ENCODE data around the gene BRIP1. TPM values are rescaled to one million over a fixed set of nuclear protein-coding genes. Genes with fewer than 3 reads are reported as not detected.

BRIP1 gene
- total RNA-seq = 10 to 100 TPM in 1 of 2 donors, 1 to 10 TPM in 1; 7.5 to 10.6 TPM
- polyA plus RNA-seq (ENCODE audit: insufficient read depth, low read depth, low replicate concordance) = 10.5 TPM
- long read RNA-seq, donor 1, full-length matches to known transcripts = 1 of 1 reads
- long read RNA-seq, donor 1, partial matches to known transcripts = 0 of 1 reads
- long read RNA-seq, donor 1, other reads (novel, unspliced or antisense) = 0 of 1 reads
- long read RNA-seq, donor 2 = 0 reads

DNA sequence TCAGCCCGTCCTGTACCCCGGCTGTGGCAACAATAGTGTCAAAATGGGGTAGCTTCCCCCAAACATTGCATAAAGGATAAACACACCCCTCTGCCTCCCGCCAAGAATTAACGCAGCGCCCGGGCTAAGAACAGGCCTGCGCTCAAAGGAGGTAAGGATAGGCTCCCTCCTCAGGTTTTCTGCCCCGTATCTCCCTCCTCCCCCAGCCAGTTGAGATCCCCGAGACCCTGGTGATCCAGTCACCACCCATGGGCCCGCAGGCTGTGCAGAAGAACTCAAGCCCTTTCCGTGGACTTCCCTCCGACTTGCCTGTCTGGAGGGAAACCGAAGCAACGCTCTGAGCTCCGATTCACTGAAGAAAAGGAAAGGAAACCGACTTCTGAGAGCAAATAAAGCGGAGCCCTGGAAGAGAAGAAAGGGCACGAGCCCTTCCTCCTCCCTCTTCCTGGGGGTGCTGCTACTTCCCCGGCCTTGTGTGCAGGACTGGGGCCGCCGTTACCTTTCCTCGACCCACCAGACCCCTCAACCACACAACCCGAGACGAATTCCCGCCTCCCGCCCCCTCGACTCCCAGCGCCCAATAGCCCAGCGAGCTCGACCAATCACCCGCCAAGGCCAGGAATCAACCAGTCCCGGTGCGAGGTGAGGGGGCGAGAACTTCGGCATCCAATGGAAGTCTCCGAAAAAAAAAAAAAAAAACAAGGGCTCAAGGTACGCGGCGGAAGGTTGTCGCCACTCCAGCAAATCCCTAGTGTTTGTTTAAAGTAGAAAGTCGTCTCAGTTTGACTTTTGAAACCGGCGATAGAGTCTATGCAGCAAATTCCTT is at the start of gene BRIP1:
BRIP1 (minus strand) TSS at position 554 of the 826 bp plus-strand sequence. CDS start 1,989 bp downstream, outside the sequence.
- intact Hi-C loops (cut with DNase I; ENCODE audit: low total_unique reads) = no loop called here
- WGBS, 2 donors = 0 to 1% methylated on average over 30 to 43 of the region's 43 CpGs
- no peak for TF ChIP-seq POLR2A (IDR thresholded peaks at IDR 0.05)
- no peak for TF ChIP-seq CTCF (IDR thresholded peaks at IDR 0.05)

GRCh38 chr17:61908292-61909037 is 45.1 kb upstream of the BRIP1 start:
- WGBS, 2 donors = 89 to 90% methylated on average over 7 of the region's 7 CpGs
- intact Hi-C loops (cut with DNase I; ENCODE audit: low total_unique reads) = no loop called here
- H3K27me3 ChIP-seq = no peaks in the 10 kb centered on the region
- H3K9me3 ChIP-seq = no peaks in the 10 kb centered on the region
- DNase-seq = no peak
- H3K4me3 ChIP-seq = no peak overlapping the region
- no peaks in the 10 kb centered on the region for H3K4me1 ChIP-seq
- no peak overlapping the region for H3K27ac ChIP-seq
- TF ChIP-seq POLR2A (IDR thresholded peaks at IDR 0.05) (no peak), CTCF (IDR thresholded peaks at IDR 0.05) (no peak)
- no peaks in the 10 kb centered on the region for H3K36me3 ChIP-seq (ENCODE audit: low read depth, missing control alignments)

More for the DNA sequence above, at the start of gene BRIP1:
- Histone ChIP-seq H3K36me3 (ENCODE audit: low read depth, missing control alignments) (no peaks in the 10 kb centered on the region), H3K4me3 (peak within 1 kb of the TSS; percentile 63 to 65), H3K27ac (peak within 1 kb of the TSS; percentile 39 to 86), H3K27me3 (no peaks in the 10 kb centered on the region), H3K9me3 (no peaks in the 10 kb centered on the region), H3K4me1 (no peaks in the 10 kb centered on the region)
- DNase-seq = peak; percentile 96

GRCh38 chr17:61907361-61907760 is 44.0 kb upstream of the BRIP1 start:
- intact Hi-C loops (cut with DNase I; ENCODE audit: low total_unique reads) = no loop called here
- no peak for DNase-seq
- WGBS, 2 donors = 90 to 93% methylated on average over 5 of the region's 5 CpGs
- TF ChIP-seq CTCF (IDR thresholded peaks at IDR 0.05) = no peak
- no peak for TF ChIP-seq POLR2A (IDR thresholded peaks at IDR 0.05)
- no peak overlapping the region for H3K27ac ChIP-seq
- H3K36me3 ChIP-seq (ENCODE audit: low read depth, missing control alignments) = no peaks in the 10 kb centered on the region
- no peak overlapping the region for H3K4me3 ChIP-seq
- H3K9me3 ChIP-seq = no peaks in the 10 kb centered on the region
- no peaks in the 10 kb centered on the region for H3K27me3 ChIP-seq
- no peaks in the 10 kb centered on the region for H3K4me1 ChIP-seq

DNA sequence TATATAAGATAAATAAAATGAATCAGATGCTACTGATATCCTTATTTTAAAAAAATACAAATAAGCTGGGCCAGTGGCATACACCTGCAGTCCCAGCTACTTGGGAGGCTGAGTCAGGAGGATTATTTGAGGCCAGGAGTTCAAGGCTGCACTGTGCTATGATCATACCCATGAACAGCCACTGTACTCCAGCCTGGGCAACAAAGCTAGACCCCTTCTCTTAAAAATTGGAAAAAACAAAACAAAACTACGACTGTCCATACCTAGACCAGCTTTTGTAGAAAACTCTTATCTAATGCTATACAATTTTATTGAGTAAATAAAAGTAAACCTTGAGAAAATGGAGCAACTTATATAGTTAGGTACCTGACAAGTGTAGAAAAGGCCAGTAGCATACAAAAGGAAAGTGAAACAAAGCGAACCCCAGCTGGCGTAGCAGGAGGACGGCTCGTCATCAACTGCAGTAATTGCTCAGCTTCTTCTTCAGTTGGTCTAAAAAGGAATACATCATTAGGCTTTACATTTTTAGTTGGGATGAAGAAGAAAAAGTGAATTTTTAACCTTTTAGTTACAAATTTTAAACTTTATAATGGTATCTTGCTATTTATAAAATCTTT is 40.9 kb upstream of the BRIP1 start:
- Histone ChIP-seq H3K4me1 (no peaks in the 10 kb centered on the region), H3K4me3 (no peak overlapping the region), H3K27me3 (no peaks in the 10 kb centered on the region), H3K36me3 (ENCODE audit: low read depth, missing control alignments) (no peaks in the 10 kb centered on the region), H3K9me3 (no peaks in the 10 kb centered on the region), H3K27ac (no peak overlapping the region)
- 86 to 87% methylated on average over 5 of the region's 5 CpGs for WGBS, 2 donors
- no peak for TF ChIP-seq CTCF (IDR thresholded peaks at IDR 0.05)
- intact Hi-C loops (cut with DNase I; ENCODE audit: low total_unique reads) = no loop called here
- no peak for DNase-seq

Measured in testis (tissue), 5 donors.